H1 (cell line): ENCODE measurements around the gene TDRD5. TPM values are rescaled to one million over a fixed set of nuclear protein-coding genes. Genes with fewer than 3 reads are reported as not detected.

ENCODE experiments used
- CTCF ChIA-PET: fragments of 300-600 bp; sonication (Branson Sonifier 250); formaldehyde crosslinking; loops from one replicate; lab custom pipeline; 2021; ENCODE audit not compliant: partially characterized antibody; lab: Charles Lee
- POLR2A ChIA-PET: fragments of 300-600 bp; sonication (Branson Sonifier 250); formaldehyde crosslinking; loops from one replicate; lab custom pipeline; 2021; ENCODE audit warnings: inconsistent platforms; ENCODE audit not compliant: partially characterized antibody; lab: Charles Lee
- DNase-seq, 2 experiments: peaks; one replicate each; pipeline versions ENCODE4 v3.0.0 to v3.0.0-alpha.2; 2010 to 2022; ENCODE audit warnings: low spot score in 2 of 2, low read depth in 1 of 2, mixed read lengths in 1 of 2
- FAIRE-seq: peaks from 2 replicates; lab custom pipeline; 2011; peaks lifted over from hg19 to GRCh38; lab: Jason Lieb, UNC
- H2AFZ ChIP-seq: 2 replicates; pipeline ENCODE4 v1.8.1; 2012; ENCODE audit warnings: low read length, inconsistent platforms
- H2AK5ac ChIP-seq: 2 replicates; pipeline ENCODE4 v1.6.1; 2013; ENCODE audit warnings: low read depth, low read length
- H2BK120ac ChIP-seq: replicated peaks from 2 replicates; pipeline ENCODE3; 2013; ENCODE audit warnings: low read depth, low read length, inconsistent platforms
- H2BK12ac ChIP-seq: 2 replicates; pipeline ENCODE4 v1.6.1; 2013; ENCODE audit warnings: low read depth, low read length
- H2BK15ac ChIP-seq: 2 replicates; pipeline ENCODE4 v1.6.1; 2013; ENCODE audit warnings: low read length
- H2BK20ac ChIP-seq: 2 replicates; pipeline ENCODE4 v1.6.1; 2013; ENCODE audit warnings: low read length
- H2BK5ac ChIP-seq: 2 replicates; pipeline ENCODE4 v1.6.1; 2013; ENCODE audit warnings: low read depth, low read length
- H3K14ac ChIP-seq: 2 replicates; pipeline ENCODE4 v1.6.1; 2013; ENCODE audit warnings: inconsistent platforms; ENCODE audit not compliant: insufficient read length
- H3K18ac ChIP-seq: 2 replicates; pipeline ENCODE4 v1.6.1; 2013; ENCODE audit warnings: low read length; ENCODE audit errors: extremely low read depth
- H3K23ac ChIP-seq: 2 replicates; pipeline ENCODE4 v1.6.1; 2013; ENCODE audit warnings: inconsistent platforms; ENCODE audit not compliant: insufficient read length
- H3K23me2 ChIP-seq: 2 replicates; pipeline ENCODE4 v1.6.1; 2013; ENCODE audit warnings: low read depth, low read length
- H3K27ac ChIP-seq: 2 replicates; pipeline ENCODE4 v1.6.1; 2011; ENCODE audit warnings: low read depth, low read length, inconsistent platforms
- H3K27me3 ChIP-seq, 4 experiments: replicated peaks in 1 of 4; 1 replicate in 1 of 4; 2 replicates in 3 of 4; pipeline versions ENCODE4 v1.6.1 to v1.8.1; 2011 to 2013; ENCODE audit warnings: low read length in 3 of 4, mild to moderate bottlenecking in 3 of 4, inconsistent platforms in 2 of 4, mixed read lengths in 2 of 4, moderate library complexity in 1 of 4; ENCODE audit not compliant: control insufficient read depth in 3 of 4, insufficient read depth in 3 of 4; ENCODE audit errors: extremely low read depth in 1 of 4
- H3K36me3 ChIP-seq, 4 experiments: 2 replicates each; pipeline versions ENCODE4 v1.6.1 to v1.8.1; 2011 to 2013; ENCODE audit warnings: mild to moderate bottlenecking in 4 of 4, low read length in 3 of 4, moderate library complexity in 2 of 4, control low read depth in 1 of 4, inconsistent platforms in 1 of 4; ENCODE audit not compliant: insufficient read depth in 4 of 4, control insufficient read depth in 2 of 4
- H3K4ac ChIP-seq: replicated peaks from 2 replicates; pipeline ENCODE3; 2013; ENCODE audit warnings: low read length, low read depth, mixed read lengths, inconsistent platforms; ENCODE audit not compliant: insufficient read length
- H3K4me1 ChIP-seq, 4 experiments: replicated peaks in 1 of 4; 1 replicate in 1 of 4; 2 replicates in 3 of 4; pipeline versions ENCODE4 v1.6.1 to v1.8.1; 2011 to 2013; ENCODE audit warnings: low read length in 3 of 4, inconsistent platforms in 2 of 4, mixed read lengths in 1 of 4; ENCODE audit not compliant: insufficient read depth in 4 of 4, control insufficient read depth in 3 of 4
- H3K4me2 ChIP-seq, 2 experiments: 2 replicates each; pipeline versions ENCODE4 v1.6.1 to v1.8.1; 2011 to 2013; ENCODE audit warnings: low read depth in 2 of 2, low read length in 2 of 2, control low read depth in 1 of 2, inconsistent platforms in 1 of 2, mild to moderate bottlenecking in 1 of 2; ENCODE audit not compliant: insufficient read depth in 1 of 2
- H3K4me3 ChIP-seq, 4 experiments: fragments of 200-600, 300-600 bp in 1 of 4; sonication (generic), shearing (Covaris generic), sonication (Bioruptor Twin) in 1 of 4; 2 replicates each; pipeline versions ENCODE4 v1.5.1 to v1.8.1; 2011 to 2016; ENCODE audit warnings: low read length in 4 of 4, low read depth in 3 of 4, control low read depth in 2 of 4, inconsistent platforms in 2 of 4, mild to moderate bottlenecking in 2 of 4, mixed read lengths in 1 of 4, moderate library complexity in 1 of 4; ENCODE audit not compliant: insufficient read depth in 2 of 4; ENCODE audit errors: extremely low read depth in 1 of 4
- H3K56ac ChIP-seq: replicated peaks from 2 replicates; pipeline ENCODE3; 2013; ENCODE audit warnings: low read depth, mild to moderate bottlenecking, mixed read lengths, low read length, inconsistent platforms; ENCODE audit not compliant: insufficient read length
- H3K79me1 ChIP-seq: 2 replicates; pipeline ENCODE4 v1.6.1; 2013; ENCODE audit warnings: low read depth, low read length, control low read depth
- H3K79me2 ChIP-seq, 2 experiments: 2 replicates each; pipeline versions ENCODE4 v1.6.1 to v1.8.1; 2012 to 2013; ENCODE audit warnings: low read length in 2 of 2, mild to moderate bottlenecking in 2 of 2, inconsistent platforms in 1 of 2; ENCODE audit not compliant: insufficient read depth in 2 of 2, control insufficient read depth in 1 of 2
- H3K9ac ChIP-seq, 4 experiments: replicated peaks in 1 of 4; 1 replicate in 1 of 4; 2 replicates in 3 of 4; pipeline versions ENCODE4 v1.6.1 to v1.8.1; 2011 to 2013; ENCODE audit warnings: low read depth in 3 of 4, low read length in 3 of 4, control low read depth in 2 of 4, mild to moderate bottlenecking in 2 of 4, moderate library complexity in 2 of 4, inconsistent platforms in 1 of 4; ENCODE audit errors: extremely low read depth in 1 of 4
- H3K9me3 ChIP-seq, 2 experiments: 2 replicates each; pipeline versions ENCODE4 v1.6.1 to v1.8.1; 2012 to 2013; ENCODE audit warnings: mild to moderate bottlenecking in 2 of 2, moderate library complexity in 2 of 2, control low read depth in 1 of 2, inconsistent platforms in 1 of 2, low read depth in 1 of 2, low read length in 1 of 2, mixed read lengths in 1 of 2; ENCODE audit not compliant: insufficient read depth in 2 of 2
- H4K20me1 ChIP-seq, 2 experiments: replicated peaks in 1 of 2; 2 replicates each; pipeline versions ENCODE3 to v1.8.1; 2011 to 2013; ENCODE audit warnings: inconsistent platforms in 2 of 2, low read length in 2 of 2, mild to moderate bottlenecking in 1 of 2; ENCODE audit not compliant: insufficient read depth in 2 of 2, control insufficient read depth in 1 of 2
- H4K5ac ChIP-seq: 2 replicates; pipeline ENCODE4 v1.6.1; 2013; ENCODE audit warnings: low read length, low read depth, mixed read lengths, inconsistent platforms; ENCODE audit not compliant: insufficient read length
- H4K8ac ChIP-seq: 2 replicates; pipeline ENCODE4 v1.8.0; 2013; ENCODE audit warnings: mild to moderate bottlenecking, moderate library complexity, low read length, inconsistent platforms; ENCODE audit not compliant: insufficient read depth; ENCODE audit errors: extremely low read depth
- H4K91ac ChIP-seq: replicated peaks from 2 replicates; pipeline ENCODE3; 2013; ENCODE audit warnings: low read length, mixed read lengths, inconsistent platforms; ENCODE audit not compliant: insufficient read length
- BACH1 ChIP-seq: IDR thresholded peaks from 2 replicates; pipeline ENCODE4 v1.6.1; 2012; ENCODE audit warnings: low read length, improper control_type of control experiment
- CBX5 ChIP-seq: fragments of 300-800, 300-1000 bp; sonication (generic); IDR thresholded peaks from 2 replicates; pipeline ENCODE4 v1.7.1; 2016; ENCODE audit warnings: antibody characterized with exemption, low read length, low read depth
- CHD1 ChIP-seq: IDR thresholded peaks from 2 replicates; pipeline ENCODE4 v1.6.1; 2012; ENCODE audit warnings: low read depth, low read length, improper control_type of control experiment
- EZH2 ChIP-seq: fragments of 200-600 bp; sonication (generic); IDR thresholded peaks from 2 replicates; pipeline ENCODE4 v1.7.1; 2012; ENCODE audit warnings: low read depth, mild to moderate bottlenecking, moderate library complexity, low read length, inconsistent platforms; ENCODE audit not compliant: severe bottlenecking
- JUND ChIP-seq: IDR thresholded peaks from 2 replicates; pipeline ENCODE4 v1.6.1; 2011; ENCODE audit warnings: mild to moderate bottlenecking, improper control_type of control experiment, low read length
- KDM5A ChIP-seq: fragments of 200-600 bp; IDR thresholded peaks from 2 replicates; pipeline ENCODE4 v1.7.1; 2012; ENCODE audit warnings: mild to moderate bottlenecking, low read length, inconsistent platforms, mixed read lengths
- TAF7 ChIP-seq: optimal IDR thresholded peaks from 2 replicates; pipeline ENCODE3; 2011; ENCODE audit warnings: low read depth, mild to moderate bottlenecking, inconsistent platforms, low read length, moderate library complexity, borderline replicate concordance
- TBP ChIP-seq: IDR thresholded peaks from 2 replicates; pipeline ENCODE4 v1.6.1; 2011; ENCODE audit warnings: low read depth, low read length, improper control_type of control experiment
- TEAD4 ChIP-seq: IDR thresholded peaks from 2 replicates; pipeline ENCODE4 v1.6.1; 2012; ENCODE audit warnings: low read depth, low read length, inconsistent platforms, mixed read lengths
- WGBS, 2 experiments: shearing (Covaris generic) in 1 of 2; methylation state at CpG; one replicate each; pipeline versions ENCODE4 v1.1.6 to v1.1.7; 2013 to 2015; ENCODE audit warnings: low lambda C conversion rate in 2 of 2, mixed read lengths in 2 of 2, inconsistent platforms in 1 of 2, low coverage in 1 of 2, missing lambda C conversion rate in 1 of 2; ENCODE audit not compliant: insufficient replicate concordance in 2 of 2, insufficient coverage in 1 of 2, insufficient read length in 1 of 2; ENCODE audit errors: extremely low coverage in 1 of 2, missing lambda C conversion rate in 1 of 2; 5-methylcytosine and 5-hydroxymethylcytosine counted together
- polyA plus RNA-seq, 7 experiments: library from polyadenylated mRNA; depleted of rRNA in 3 of 7; stranded (reverse) in 5 of 7; unstranded in 2 of 7; fragments of >200 nt in 5 of 7; fragments of 200-250 nt in 2 of 7; gene quantifications; 1 replicate in 5 of 7; 2 replicates in 1 of 7; 4 replicates in 1 of 7; pipeline versions ENCODE4 v1.2.1 to v1.2.3, GENCODE V29; 2011 to 2013; ENCODE audit warnings: missing spikeins in 2 of 7, mixed read lengths in 2 of 7
- total RNA-seq: library from RNA; stranded (reverse); fragmentation: NEBNext Ultra II Directional; extraction: Animal tissue kit (Norgen Biotek cat#: 25700); gene quantifications from 2 replicates; pipeline ENCODE4 v1.2.1, GENCODE V29; 2021

TDRD5 gene
- total and polyA plus RNA-seq, 2 of the 8 experiments (the other 6 are each of a cell fraction or from before 2014, with no cell fraction given), result 0.53 to 1.4 TPM

GRCh38 chr1:179630719-179631118, 39.1 kb downstream of the TDRD5 start:
- no peak overlapping the region for H2AK5ac ChIP-seq
- 95% methylated on average over 2 of the region's 2 CpGs; no CpG with 5 or more reads in 1 of the 2 experiments for WGBS, 2 experiments
- H3K4me2 ChIP-seq, result no peak overlapping the region
- no peak overlapping the region for H3K23ac ChIP-seq
- H2BK5ac ChIP-seq, result no peak overlapping the region
- no peak overlapping the region for H4K5ac ChIP-seq
- POLR2A ChIA-PET, result no interaction called here
- CTCF ChIA-PET, result interaction anchor here (0.5 kb wide), 1 partner anchor 12 kb away, joined by 8 read pairs; no protein-coding TSS in a partner anchor
- no peak overlapping the region for H3K27ac ChIP-seq
- no peak overlapping the region for H3K4me3 ChIP-seq
- no peaks in the 10 kb centered on the region for H3K4me1 ChIP-seq
- no peak for FAIRE-seq
- H3K36me3 ChIP-seq, result no peaks in the 10 kb centered on the region
- DNase-seq, result no peak
- no peak overlapping the region for H2AFZ ChIP-seq
- no peak overlapping the region for H2BK15ac ChIP-seq
- H4K20me1 ChIP-seq, result no peaks in the 10 kb centered on the region
- H2BK120ac ChIP-seq, result no peak overlapping the region
- H4K8ac ChIP-seq, result no peak overlapping the region
- no peak overlapping the region for H3K56ac ChIP-seq
- no peak overlapping the region for H2BK20ac ChIP-seq
- no peak overlapping the region for H3K4ac ChIP-seq
- no peaks in the 10 kb centered on the region for H3K27me3 ChIP-seq
- H3K14ac ChIP-seq, result no peak overlapping the region
- H3K23me2 ChIP-seq, result no peaks in the 10 kb centered on the region
- H3K18ac ChIP-seq, result no peak overlapping the region
- no peaks in the 10 kb centered on the region for H3K79me1 ChIP-seq
- no peak overlapping the region for H4K91ac ChIP-seq
- no peaks in the 10 kb centered on the region for H3K79me2 ChIP-seq
- no peaks in the 10 kb centered on the region for H3K9me3 ChIP-seq
- H2BK12ac ChIP-seq, result no peak overlapping the region
- no peak overlapping the region for H3K9ac ChIP-seq
- no peak for TF ChIP-seq CBX5
- no peak for TF ChIP-seq TAF7
- TF ChIP-seq JUND, result no peak
- TF ChIP-seq TBP, result no peak
- no peak for TF ChIP-seq EZH2
- TF ChIP-seq CHD1, result no peak
- no peak for TF ChIP-seq KDM5A
- TF ChIP-seq BACH1, result no peak
- TF ChIP-seq TEAD4, result no peak
